IPS-20b (cell line): ENCODE measurements around the gene RAB11A.

Experiments used
- H3K27ac ChIP-seq: one replicate; pipeline ENCODE4 v1.5.1; 2013; ENCODE audit warnings: low read length
- H3K27me3 ChIP-seq: 2 replicates; pipeline ENCODE4 v1.6.1; 2013; ENCODE audit warnings: mild to moderate bottlenecking, low read length, inconsistent platforms; ENCODE audit not compliant: insufficient read depth
- H3K36me3 ChIP-seq: 2 replicates; pipeline ENCODE4 v1.6.1; 2013; ENCODE audit warnings: low read depth, mild to moderate bottlenecking, inconsistent platforms, low read length, moderate library complexity; ENCODE audit not compliant: insufficient read depth
- H3K4me1 ChIP-seq: 2 replicates; pipeline ENCODE4 v1.6.1; 2013; ENCODE audit warnings: mild to moderate bottlenecking, control low read depth, inconsistent platforms, low read length, moderate library complexity; ENCODE audit not compliant: insufficient read depth
- H3K4me3 ChIP-seq: 2 replicates; pipeline ENCODE4 v1.5.1; 2013; ENCODE audit warnings: mild to moderate bottlenecking, low read length, inconsistent platforms
- H3K9ac ChIP-seq: 2 replicates; pipeline ENCODE4 v1.6.1; 2013; ENCODE audit warnings: low read depth, mild to moderate bottlenecking, inconsistent platforms, low read length, moderate library complexity
- H3K9me3 ChIP-seq: 2 replicates; pipeline ENCODE4 v1.6.1; 2013; ENCODE audit warnings: mild to moderate bottlenecking, low read depth, low read length, inconsistent platforms; ENCODE audit not compliant: insufficient read depth

Gene RAB11A

GRCh38 chr15:65900488-65900887, 31.2 kb downstream of the RAB11A start:
- H3K4me3 ChIP-seq: no peak overlapping the region
- H3K36me3 ChIP-seq: peaks cover 63% of the 10 kb centered on the region
- no peak overlapping the region for H3K27ac ChIP-seq
- H3K9me3 ChIP-seq: no peaks in the 10 kb centered on the region
- H3K9ac ChIP-seq: no peak overlapping the region
- H3K4me1 ChIP-seq: peaks cover 15% of the 10 kb centered on the region
- H3K27me3 ChIP-seq: no peaks in the 10 kb centered on the region

- no peak overlapping the region for H3K9ac ChIP-seq
- H3K4me1 ChIP-seq: peaks cover 15% of the 10 kb centered on the region
- no peak overlapping the region for H3K4me3 ChIP-seq
- no peak overlapping the region for H3K27ac ChIP-seq
- peaks cover 64% of the 10 kb centered on the region for H3K36me3 ChIP-seq
- H3K27me3 ChIP-seq: no peaks in the 10 kb centered on the region
- no peaks in the 10 kb centered on the region for H3K9me3 ChIP-seq
Measured at GRCh38 chr15:65901336-65901735, 32.0 kb downstream of the RAB11A start.

- no peak overlapping the region for H3K27ac ChIP-seq
- no peaks in the 10 kb centered on the region for H3K27me3 ChIP-seq
- H3K9ac ChIP-seq: no peak overlapping the region
- H3K4me3 ChIP-seq: no peak overlapping the region
- H3K36me3 ChIP-seq: peaks cover 60% of the 10 kb centered on the region
- H3K9me3 ChIP-seq: no peaks in the 10 kb centered on the region
- H3K4me1 ChIP-seq: peaks cover 20% of the 10 kb centered on the region
Measured at GRCh38 chr15:65901836-65902235, 32.5 kb downstream of the RAB11A start.

- Histone ChIP-seq H3K4me3 (no peak overlapping the region), H3K4me1 (peaks cover 20% of the 10 kb centered on the region), H3K27me3 (no peaks in the 10 kb centered on the region), H3K36me3 (peaks cover 61% of the 10 kb centered on the region), H3K27ac (no peak overlapping the region), H3K9me3 (no peaks in the 10 kb centered on the region), H3K9ac (no peak overlapping the region)
Measured at GRCh38 chr15:65902373-65902772, 33.1 kb downstream of the RAB11A start.

GRCh38 chr15:65903296-65904073, 34.2 kb downstream of the RAB11A start:
- Histone ChIP-seq H3K4me1 (peaks cover 20% of the 10 kb centered on the region), H3K27me3 (no peaks in the 10 kb centered on the region), H3K9ac (no peak overlapping the region), H3K27ac (no peak overlapping the region), H3K4me3 (no peak overlapping the region), H3K9me3 (no peaks in the 10 kb centered on the region), H3K36me3 (peaks cover 63% of the 10 kb centered on the region)

GRCh38 chr15:65904301-65904700, 35.0 kb downstream of the RAB11A start:
- H3K36me3 ChIP-seq: peaks cover 58% of the 10 kb centered on the region

DNA sequence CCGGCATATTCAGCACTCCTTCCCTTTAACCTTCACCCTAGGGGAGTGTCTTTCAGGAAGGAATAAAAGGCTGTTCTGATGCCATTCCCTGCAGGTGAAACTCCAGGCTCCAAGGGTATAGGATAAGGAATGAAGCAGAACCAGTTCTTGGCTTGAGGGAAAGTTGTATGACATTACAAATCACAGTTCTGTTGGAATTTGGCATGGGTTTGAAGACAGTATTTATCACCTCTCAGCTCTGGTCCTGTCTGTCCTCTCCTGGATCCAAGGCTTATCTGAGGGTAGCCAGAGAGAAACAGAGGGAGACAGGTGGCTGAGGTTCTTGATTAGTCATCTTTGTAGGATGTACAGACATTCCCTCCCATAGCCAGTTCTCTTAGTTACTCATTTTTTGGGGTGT, 37.1 kb downstream of the RAB11A start:
- Histone ChIP-seq H3K27ac (no peak overlapping the region), H3K4me3 (no peak overlapping the region), H3K9ac (no peak overlapping the region)

More at GRCh38 chr15:65904301-65904700, 35.0 kb downstream of the RAB11A start:
- Histone ChIP-seq H3K27ac (no peak overlapping the region), H3K9me3 (no peaks in the 10 kb centered on the region), H3K9ac (no peak overlapping the region), H3K4me3 (no peak overlapping the region), H3K27me3 (no peaks in the 10 kb centered on the region), H3K4me1 (peaks cover 20% of the 10 kb centered on the region)

DNA sequence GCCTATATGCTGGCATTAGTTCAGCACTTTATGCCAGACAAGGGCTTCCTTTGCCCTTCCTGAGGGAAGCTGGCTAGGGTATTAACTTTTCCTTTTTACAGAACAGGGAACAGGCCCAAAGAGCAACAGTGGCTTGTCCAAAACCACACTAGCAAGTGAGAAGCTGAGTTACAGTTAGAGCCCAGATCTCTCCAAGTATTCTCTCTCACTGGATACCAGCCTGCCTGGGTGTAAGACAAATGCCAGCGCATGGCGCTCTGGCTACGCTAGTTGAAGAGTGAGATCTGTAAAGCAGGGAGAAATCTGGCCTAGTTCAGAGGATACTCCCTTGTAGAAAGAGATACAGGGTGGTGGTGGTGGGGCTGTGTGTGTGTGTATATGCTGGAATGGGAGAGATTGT, 38.4 kb downstream of the RAB11A start:
- no peak overlapping the region for H3K4me3 ChIP-seq
- no peak overlapping the region for H3K9ac ChIP-seq
- H3K9me3 ChIP-seq: no peaks in the 10 kb centered on the region
- peaks cover 9% of the 10 kb centered on the region; the same call in 1 of the 2 replicates for H3K4me1 ChIP-seq
- peaks cover 51% of the 10 kb centered on the region for H3K36me3 ChIP-seq
- H3K27me3 ChIP-seq: no peaks in the 10 kb centered on the region
- no peak overlapping the region for H3K27ac ChIP-seq

More for the DNA sequence above, 37.1 kb downstream of the RAB11A start:
- no peaks in the 10 kb centered on the region for H3K9me3 ChIP-seq
- H3K4me1 ChIP-seq: peaks cover 19% of the 10 kb centered on the region
- H3K27me3 ChIP-seq: no peaks in the 10 kb centered on the region
- H3K36me3 ChIP-seq: peaks cover 46% of the 10 kb centered on the region

GRCh38 chr15:65908876-65909275, 39.6 kb downstream of the RAB11A start:
- Histone ChIP-seq H3K27ac (no peak overlapping the region), H3K36me3 (peaks cover 48% of the 10 kb centered on the region), H3K9ac (no peak overlapping the region), H3K9me3 (no peaks in the 10 kb centered on the region), H3K4me1 (peaks cover 6% of the 10 kb centered on the region; the same call in 1 of the 2 replicates), H3K4me3 (no peak overlapping the region), H3K27me3 (no peaks in the 10 kb centered on the region)

GRCh38 chr15:65909831-65910230, 40.5 kb downstream of the RAB11A start:
- no peak overlapping the region for H3K27ac ChIP-seq
- peaks cover 39% of the 10 kb centered on the region for H3K36me3 ChIP-seq
- H3K27me3 ChIP-seq: no peaks in the 10 kb centered on the region
- H3K9ac ChIP-seq: no peak overlapping the region
- 0 out of 2 replicates have a peak, but pooled peaks cover 5% of the 10 kb centered on the region for H3K4me1 ChIP-seq
- H3K9me3 ChIP-seq: no peaks in the 10 kb centered on the region
- H3K4me3 ChIP-seq: no peak overlapping the region

DNA sequence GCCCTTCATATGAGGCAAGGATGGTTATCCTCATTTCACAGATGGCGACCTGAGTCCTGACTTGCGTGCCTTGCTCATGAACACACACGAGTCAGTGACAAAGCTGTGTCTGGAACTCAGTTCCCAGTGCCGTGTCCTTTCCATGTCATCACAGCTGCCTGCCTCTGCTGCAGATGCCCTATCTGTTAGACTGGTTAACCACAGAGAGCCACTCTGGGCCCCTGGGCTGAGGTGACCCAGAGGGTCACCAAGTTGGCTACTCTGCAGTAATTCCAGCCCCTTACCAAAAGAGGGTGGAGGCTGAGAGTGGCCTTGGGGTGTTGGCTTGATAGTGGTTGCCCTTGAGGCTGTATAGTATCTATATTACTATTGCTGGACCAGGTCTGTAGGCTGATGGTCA, 41.0 kb downstream of the RAB11A start:
- H3K4me1 ChIP-seq: 0 out of 2 replicates have a peak, but pooled peaks cover 5% of the 10 kb centered on the region
- no peaks in the 10 kb centered on the region for H3K9me3 ChIP-seq
- no peak overlapping the region for H3K27ac ChIP-seq
- H3K36me3 ChIP-seq: peaks cover 34% of the 10 kb centered on the region
- no peaks in the 10 kb centered on the region for H3K27me3 ChIP-seq
- no peak overlapping the region for H3K9ac ChIP-seq
- no peak overlapping the region for H3K4me3 ChIP-seq

DNA sequence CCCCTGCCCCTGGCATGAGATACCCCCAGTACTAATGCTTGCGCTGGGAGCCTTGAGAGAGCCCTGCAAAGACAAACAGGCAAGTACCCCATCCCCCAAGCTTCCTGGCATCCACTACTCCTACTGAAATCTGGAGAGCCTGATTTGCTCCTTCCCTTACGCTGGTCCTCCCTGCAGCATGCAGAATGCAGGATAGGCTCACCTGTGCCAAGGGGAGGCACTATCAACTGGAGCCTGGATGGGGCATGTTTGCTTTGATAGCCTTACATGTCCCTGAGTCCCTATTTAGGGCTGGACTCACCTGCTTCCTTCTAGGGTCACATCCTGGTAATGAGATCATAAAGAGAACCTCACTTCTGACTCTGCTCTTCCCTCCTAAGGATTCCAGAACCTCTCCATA, 42.9 kb downstream of the RAB11A start:
- Histone ChIP-seq H3K27me3 (no peaks in the 10 kb centered on the region), H3K4me3 (no peak overlapping the region), H3K9ac (no peak overlapping the region), H3K36me3 (peaks cover 24% of the 10 kb centered on the region), H3K9me3 (no peaks in the 10 kb centered on the region), H3K27ac (no peak overlapping the region), H3K4me1 (peaks cover 8% of the 10 kb centered on the region; the same call in 1 of the 2 replicates)
